ENCODE results near the gene KLHL14. TPM values are rescaled to one million over a fixed set of nuclear protein-coding genes. Genes with fewer than 3 reads are reported as not detected.

KLHL14 gene
- total RNA-seq, 2 donors from 2014 or later: 0.41 to 3.0 TPM

GRCh38 chr18:32634876-32635431, 137.9 kb downstream of the KLHL14 start:
- Histone ChIP-seq H3K27me3 (replicated peaks; ENCODE audit: insufficient read depth) (no peaks in the 10 kb centered on the region), H3K9me3 (no peaks in the 10 kb centered on the region), H3K36me3 (no peaks in the 10 kb centered on the region), H3K4me1 (replicated peaks) (no peaks in the 10 kb centered on the region), H3K4me3 (no peak overlapping the region), H3K27ac (no peak overlapping the region)
- DNase-seq (ENCODE audit: low spot score): no peak
- intact Hi-C loops (cut with DNase I): no loop called here
- TF ChIP-seq CTCF (IDR thresholded peaks at IDR 0.05) (no peak), POLR2A (IDR thresholded peaks at IDR 0.05) (no peak), POLR2AphosphoS5 (IDR thresholded peaks at IDR 0.05) (no peak)
- 90% methylated on average over 5 of the region's 5 CpGs for WGBS

GRCh38 chr18:32629981-32630700, 142.7 kb downstream of the KLHL14 start:
- H3K9me3 ChIP-seq: no peaks in the 10 kb centered on the region
- no peaks in the 10 kb centered on the region for H3K36me3 ChIP-seq
- intact Hi-C loops (cut with DNase I): no loop called here
- H3K4me3 ChIP-seq: no peak overlapping the region
- no peaks in the 10 kb centered on the region for H3K27me3 ChIP-seq (replicated peaks; ENCODE audit: insufficient read depth)
- no peak overlapping the region for H3K27ac ChIP-seq
- TF ChIP-seq POLR2A (IDR thresholded peaks at IDR 0.05) (no peak), POLR2AphosphoS5 (IDR thresholded peaks at IDR 0.05) (no peak), CTCF (IDR thresholded peaks at IDR 0.05) (no peak)
- H3K4me1 ChIP-seq (replicated peaks): no peaks in the 10 kb centered on the region
- DNase-seq (ENCODE audit: low spot score): no peak
- 81% methylated on average over 16 of the region's 16 CpGs for WGBS

- Histone ChIP-seq H3K4me3 (no peak overlapping the region), H3K9me3 (no peaks in the 10 kb centered on the region), H3K27me3 (replicated peaks; ENCODE audit: insufficient read depth) (no peaks in the 10 kb centered on the region), H3K27ac (no peak overlapping the region), H3K4me1 (replicated peaks) (no peaks in the 10 kb centered on the region), H3K36me3 (no peaks in the 10 kb centered on the region)
- TF ChIP-seq CTCF (IDR thresholded peaks at IDR 0.05) (no peak), POLR2A (IDR thresholded peaks at IDR 0.05) (no peak), POLR2AphosphoS5 (IDR thresholded peaks at IDR 0.05) (no peak)
- intact Hi-C loops (cut with DNase I): no loop called here
- DNase-seq (ENCODE audit: low spot score): no peak
- WGBS: 100% methylated on average over 2 of the region's 2 CpGs
Measured at GRCh38 chr18:32629292-32629691, 143.5 kb downstream of the KLHL14 start.

GRCh38 chr18:32624182-32624723, 148.6 kb downstream of the KLHL14 start:
- intact Hi-C loops (cut with DNase I): no loop called here
- 42% methylated on average over 3 of the region's 3 CpGs for WGBS
- H3K4me3 ChIP-seq: no peak overlapping the region
- no peak for TF ChIP-seq POLR2A (IDR thresholded peaks at IDR 0.05)
- no peak for TF ChIP-seq POLR2AphosphoS5 (IDR thresholded peaks at IDR 0.05)
- H3K9me3 ChIP-seq: no peaks in the 10 kb centered on the region
- no peak overlapping the region for H3K27ac ChIP-seq
- H3K4me1 ChIP-seq (replicated peaks): no peaks in the 10 kb centered on the region
- peaks cover 2% of the 10 kb centered on the region for H3K27me3 ChIP-seq (replicated peaks; ENCODE audit: insufficient read depth)
- DNase-seq (ENCODE audit: low spot score): no peak
- H3K36me3 ChIP-seq: no peaks in the 10 kb centered on the region

GRCh38 chr18:32623563-32623962, 149.3 kb downstream of the KLHL14 start:
- no peak overlapping the region for H3K27ac ChIP-seq
- intact Hi-C loops (cut with DNase I): no loop called here
- H3K4me3 ChIP-seq: no peak overlapping the region
- H3K4me1 ChIP-seq (replicated peaks): no peaks in the 10 kb centered on the region
- H3K27me3 ChIP-seq (replicated peaks; ENCODE audit: insufficient read depth): peaks cover 2% of the 10 kb centered on the region
- DNase-seq (ENCODE audit: low spot score): no peak
- H3K36me3 ChIP-seq: no peaks in the 10 kb centered on the region
- H3K9me3 ChIP-seq: no peaks in the 10 kb centered on the region
- TF ChIP-seq POLR2AphosphoS5 (IDR thresholded peaks at IDR 0.05) (no peak), POLR2A (IDR thresholded peaks at IDR 0.05) (no peak), CTCF (IDR thresholded peaks at IDR 0.05) (no peak)

Small RNA genes lying within 50 kb of the gene (small RNA-seq; reads per million reads assigned to genes)
- gene AC012123.2: 0 reads per million in 2 donors
